Measurements from ENCODE around the gene UCK2. TPM values are rescaled to one million over a fixed set of nuclear protein-coding genes. Genes with fewer than 3 reads are reported as not detected.

Gene UCK2
- total RNA-seq, 1 donor from 2014 or later = 49.4 TPM

GRCh38 chr1:165915932-165916348 lies 88.5 kb downstream of the UCK2 start:
- H3K27ac ChIP-seq = no peak overlapping the region
- no peak overlapping the region for H3K4me3 ChIP-seq
- intact Hi-C loops (cut with DNase I) = loop anchor here (5.0 to 10.0 kb wide), 3 partner anchors 201 to 521 kb away; no protein-coding TSS in a partner anchor
- TF ChIP-seq CTCF (IDR thresholded peaks at IDR 0.05) = no peak
- no peak for TF ChIP-seq POLR2A (IDR thresholded peaks at IDR 0.05)
- no peak for TF ChIP-seq POLR2AphosphoS5 (IDR thresholded peaks at IDR 0.05; ENCODE audit: insufficient read depth in 1 of 2, low read depth in 1 of 2)
- DNase-seq (ENCODE audit: extremely low spot score in 2 of 2) = no peak
- no peaks in the 10 kb centered on the region for H3K36me3 ChIP-seq
- H3K4me1 ChIP-seq = peaks cover 7% of the 10 kb centered on the region
- no peaks in the 10 kb centered on the region for H3K27me3 ChIP-seq
- H3K9me3 ChIP-seq = no peaks in the 10 kb centered on the region

GRCh38 chr1:165917166-165917565 lies 89.8 kb downstream of the UCK2 start:
- TF ChIP-seq CTCF (IDR thresholded peaks at IDR 0.05) (no peak), POLR2A (IDR thresholded peaks at IDR 0.05) (no peak), POLR2AphosphoS5 (IDR thresholded peaks at IDR 0.05; ENCODE audit: insufficient read depth in 1 of 2, low read depth in 1 of 2) (no peak)
- intact Hi-C loops (cut with DNase I) = loop anchor here (5.0 to 10.0 kb wide), 3 partner anchors 202 to 522 kb away; no protein-coding TSS in a partner anchor
- no peak overlapping the region for H3K27ac ChIP-seq
- no peaks in the 10 kb centered on the region for H3K27me3 ChIP-seq
- no peaks in the 10 kb centered on the region for H3K9me3 ChIP-seq
- H3K36me3 ChIP-seq = no peaks in the 10 kb centered on the region
- no peaks in the 10 kb centered on the region for H3K4me1 ChIP-seq
- H3K4me3 ChIP-seq = no peak overlapping the region
- DNase-seq (ENCODE audit: extremely low spot score in 2 of 2) = no peak

GRCh38 chr1:165924117-165924516 lies 96.7 kb downstream of the UCK2 start:
- no peak overlapping the region for H3K27ac ChIP-seq
- TF ChIP-seq POLR2A (IDR thresholded peaks at IDR 0.05) = no peak
- no peak for TF ChIP-seq POLR2AphosphoS5 (IDR thresholded peaks at IDR 0.05; ENCODE audit: insufficient read depth in 1 of 2, low read depth in 1 of 2)
- TF ChIP-seq CTCF (IDR thresholded peaks at IDR 0.05) = no peak
- intact Hi-C loops (cut with DNase I) = no loop called here

GRCh38 chr1:165925498-165926079 lies 98.2 kb downstream of the UCK2 start:
- intact Hi-C loops (cut with DNase I) = no loop called here
- no peak for TF ChIP-seq CTCF (IDR thresholded peaks at IDR 0.05)
- TF ChIP-seq POLR2A (IDR thresholded peaks at IDR 0.05) = no peak
- TF ChIP-seq POLR2AphosphoS5 (IDR thresholded peaks at IDR 0.05; ENCODE audit: insufficient read depth in 1 of 2, low read depth in 1 of 2) = no peak
- Histone ChIP-seq H3K4me1 (no peaks in the 10 kb centered on the region), H3K27ac (no peak overlapping the region), H3K9me3 (no peaks in the 10 kb centered on the region), H3K27me3 (no peaks in the 10 kb centered on the region), H3K4me3 (no peak overlapping the region), H3K36me3 (no peaks in the 10 kb centered on the region)
- no peak for DNase-seq (ENCODE audit: extremely low spot score in 2 of 2)

More at GRCh38 chr1:165924117-165924516, 96.7 kb downstream of the UCK2 start:
- Histone ChIP-seq H3K4me1 (no peaks in the 10 kb centered on the region), H3K4me3 (no peak overlapping the region), H3K36me3 (no peaks in the 10 kb centered on the region), H3K9me3 (no peaks in the 10 kb centered on the region), H3K27me3 (no peaks in the 10 kb centered on the region)
- no peak for DNase-seq (ENCODE audit: extremely low spot score in 2 of 2)

GRCh38 chr1:165927169-165927568 lies 99.8 kb downstream of the UCK2 start:
- H3K4me3 ChIP-seq = no peak overlapping the region
- intact Hi-C loops (cut with DNase I) = no loop called here
- H3K27me3 ChIP-seq = no peaks in the 10 kb centered on the region
- DNase-seq (ENCODE audit: extremely low spot score in 2 of 2) = no peak
- no peaks in the 10 kb centered on the region for H3K4me1 ChIP-seq
- no peak overlapping the region for H3K27ac ChIP-seq
- H3K36me3 ChIP-seq = no peaks in the 10 kb centered on the region
- H3K9me3 ChIP-seq = no peaks in the 10 kb centered on the region
- TF ChIP-seq POLR2AphosphoS5 (IDR thresholded peaks at IDR 0.05; ENCODE audit: insufficient read depth in 1 of 2, low read depth in 1 of 2) (no peak), CTCF (IDR thresholded peaks at IDR 0.05) (no peak), POLR2A (IDR thresholded peaks at IDR 0.05) (no peak)
